ENCODE results near the gene MUSTN1. TPM values are rescaled to one million over a fixed set of nuclear protein-coding genes. Genes with fewer than 3 reads are reported as not detected.

MUSTN1 gene
- total and polyA plus RNA-seq, 2 experiments from 2014 or later, result not detected

DNA sequence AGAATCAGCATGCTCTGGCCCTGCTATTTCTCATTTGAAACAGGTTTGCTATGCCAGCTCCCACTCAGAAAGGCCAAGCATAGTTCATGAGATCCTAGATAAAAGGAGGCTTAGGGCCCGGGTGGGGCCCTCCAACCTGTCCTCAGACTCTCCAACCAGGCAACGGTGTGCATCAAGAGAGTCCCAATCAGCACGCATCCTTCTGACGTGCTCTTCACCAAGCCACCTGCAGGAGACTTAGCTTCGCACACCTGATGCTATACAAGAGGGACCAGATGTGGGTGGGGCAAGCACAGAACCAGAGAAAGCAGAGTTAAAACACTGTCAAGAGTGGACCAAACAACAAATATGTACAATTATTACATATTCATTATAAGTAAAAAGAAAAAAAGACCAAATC is 45.2 kb upstream of the MUSTN1 start:
- no peaks in the 10 kb centered on the region for H3K9me2 ChIP-seq (ENCODE audit: insufficient read depth)
- H3K4me2 ChIP-seq (ENCODE audit: unreplicated experiment), result no peak overlapping the region
- H2AFZ ChIP-seq, result no peak overlapping the region
- H3K4me3 ChIP-seq, result no peak overlapping the region
- in situ Hi-C loops (cut with MboI), result no loop called here
- H3K4me1 ChIP-seq (ENCODE audit: insufficient read depth), result no peaks in the 10 kb centered on the region
- no peak overlapping the region for H3K9ac ChIP-seq
- no peaks in the 10 kb centered on the region for H4K20me1 ChIP-seq (ENCODE audit: insufficient read depth)
- no peak for DNase-seq
- TF ChIP-seq EZH2 (IDR thresholded peaks at IDR 0.05; ENCODE audit: insufficient read depth, poor library complexity, severe bottlenecking) (no peak), EZH2phosphoT487 (IDR thresholded peaks at IDR 0.05; ENCODE audit: insufficient read depth, low read depth) (no peak)
- no peak overlapping the region for H3K27ac ChIP-seq
- 0 out of 2 replicates have a peak, but pooled peaks cover 8% of the 10 kb centered on the region for H3K79me2 ChIP-seq (ENCODE audit: insufficient read depth)
- no peaks in the 10 kb centered on the region for H3K27me3 ChIP-seq (replicated peaks; ENCODE audit: insufficient read depth)
- H3K9me3 ChIP-seq (ENCODE audit: low read depth), result no peaks in the 10 kb centered on the region
- H3K36me3 ChIP-seq (ENCODE audit: low read depth), result no peaks in the 10 kb centered on the region
- WGBS, 2 experiments (ENCODE audit: low coverage in 1 of 2, low lambda C conversion rate in 2 of 2, missing lambda C conversion rate in 2 of 2), result 90 to 95% methylated on average over 5 of the region's 5 CpGs
- no peaks in the 10 kb centered on the region for H3F3A ChIP-seq (ENCODE audit: insufficient read depth)

DNA sequence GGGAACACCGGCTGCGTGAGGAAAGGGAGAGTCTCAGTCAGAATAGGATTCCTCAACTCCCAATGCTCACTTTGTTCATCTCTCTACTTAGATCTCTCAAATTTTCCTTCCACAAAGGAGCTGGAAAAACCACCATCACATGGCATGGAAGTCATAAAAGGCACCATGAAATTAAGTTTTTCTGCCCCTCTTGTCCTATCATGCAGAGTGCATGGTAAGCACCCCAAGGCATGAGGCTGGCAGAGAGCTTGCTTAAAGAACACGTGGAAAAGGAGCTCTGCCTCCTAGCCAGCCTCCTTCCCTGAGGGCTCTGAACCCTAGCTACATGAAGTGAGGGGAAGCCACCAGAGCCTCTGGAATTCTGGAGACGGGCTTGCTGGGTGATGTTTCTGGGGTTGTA is 44.8 kb upstream of the MUSTN1 start:
- H3K79me2 ChIP-seq (ENCODE audit: insufficient read depth), result 0 out of 2 replicates have a peak, but pooled peaks cover 8% of the 10 kb centered on the region
- TF ChIP-seq EZH2phosphoT487 (IDR thresholded peaks at IDR 0.05; ENCODE audit: insufficient read depth, low read depth) (no peak), EZH2 (IDR thresholded peaks at IDR 0.05; ENCODE audit: insufficient read depth, poor library complexity, severe bottlenecking) (no peak)
- H3K36me3 ChIP-seq (ENCODE audit: low read depth), result no peaks in the 10 kb centered on the region
- no peaks in the 10 kb centered on the region for H3K9me3 ChIP-seq (ENCODE audit: low read depth)
- DNase-seq, result no peak
- no peaks in the 10 kb centered on the region for H3K27me3 ChIP-seq (replicated peaks; ENCODE audit: insufficient read depth)
- H3K9ac ChIP-seq, result no peak overlapping the region
- WGBS, 2 experiments (ENCODE audit: low coverage in 1 of 2, low lambda C conversion rate in 2 of 2, missing lambda C conversion rate in 2 of 2), result 97 to 98% methylated on average over 4 of the region's 4 CpGs
- no peaks in the 10 kb centered on the region for H3F3A ChIP-seq (ENCODE audit: insufficient read depth)
- H3K4me2 ChIP-seq (ENCODE audit: unreplicated experiment), result no peak overlapping the region
- no peak overlapping the region for H3K4me3 ChIP-seq
- H2AFZ ChIP-seq, result no peak overlapping the region
- H3K9me2 ChIP-seq (ENCODE audit: insufficient read depth), result no peaks in the 10 kb centered on the region
- in situ Hi-C loops (cut with MboI), result no loop called here
- no peaks in the 10 kb centered on the region for H4K20me1 ChIP-seq (ENCODE audit: insufficient read depth)
- H3K27ac ChIP-seq, result no peak overlapping the region
- no peaks in the 10 kb centered on the region for H3K4me1 ChIP-seq (ENCODE audit: insufficient read depth)

DNA sequence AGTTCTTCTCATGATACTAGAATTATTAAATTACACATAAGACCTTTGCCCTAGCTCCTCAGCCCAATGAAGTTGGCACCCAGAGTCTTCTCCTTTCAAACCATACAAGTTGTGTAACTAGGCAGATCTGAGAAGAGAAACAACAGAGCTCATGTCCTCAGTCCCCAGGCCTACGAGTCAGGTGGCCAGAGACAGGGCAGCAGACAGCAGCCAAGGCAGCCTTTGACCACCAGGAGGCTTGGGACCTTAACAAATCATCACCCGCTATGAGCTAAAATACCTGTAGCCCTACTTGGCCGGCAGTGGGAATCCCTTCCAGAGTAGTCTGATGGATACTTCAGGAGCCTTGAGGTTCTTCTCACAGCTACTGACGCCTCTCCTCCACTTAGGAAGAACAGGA is 44.3 kb upstream of the MUSTN1 start:
- Histone ChIP-seq H2AFZ (no peak overlapping the region), H4K20me1 (ENCODE audit: insufficient read depth) (no peaks in the 10 kb centered on the region), H3K4me3 (no peak overlapping the region), H3K9ac (no peak overlapping the region), H3F3A (ENCODE audit: insufficient read depth) (no peaks in the 10 kb centered on the region), H3K4me1 (ENCODE audit: insufficient read depth) (no peaks in the 10 kb centered on the region), H3K27ac (no peak overlapping the region), H3K36me3 (ENCODE audit: low read depth) (no peaks in the 10 kb centered on the region), H3K79me2 (ENCODE audit: insufficient read depth) (0 out of 2 replicates have a peak, but pooled peaks cover 8% of the 10 kb centered on the region), H3K4me2 (ENCODE audit: unreplicated experiment) (no peak overlapping the region), H3K9me2 (ENCODE audit: insufficient read depth) (no peaks in the 10 kb centered on the region), H3K27me3 (replicated peaks; ENCODE audit: insufficient read depth) (no peaks in the 10 kb centered on the region), H3K9me3 (ENCODE audit: low read depth) (no peaks in the 10 kb centered on the region)
- 95 to 99% methylated on average over 4 of the region's 4 CpGs for WGBS, 2 experiments (ENCODE audit: low coverage in 1 of 2, low lambda C conversion rate in 2 of 2, missing lambda C conversion rate in 2 of 2)
- TF ChIP-seq EZH2phosphoT487 (IDR thresholded peaks at IDR 0.05; ENCODE audit: insufficient read depth, low read depth) (no peak), EZH2 (IDR thresholded peaks at IDR 0.05; ENCODE audit: insufficient read depth, poor library complexity, severe bottlenecking) (no peak)
- no peak for DNase-seq
- in situ Hi-C loops (cut with MboI), result no loop called here

DNA sequence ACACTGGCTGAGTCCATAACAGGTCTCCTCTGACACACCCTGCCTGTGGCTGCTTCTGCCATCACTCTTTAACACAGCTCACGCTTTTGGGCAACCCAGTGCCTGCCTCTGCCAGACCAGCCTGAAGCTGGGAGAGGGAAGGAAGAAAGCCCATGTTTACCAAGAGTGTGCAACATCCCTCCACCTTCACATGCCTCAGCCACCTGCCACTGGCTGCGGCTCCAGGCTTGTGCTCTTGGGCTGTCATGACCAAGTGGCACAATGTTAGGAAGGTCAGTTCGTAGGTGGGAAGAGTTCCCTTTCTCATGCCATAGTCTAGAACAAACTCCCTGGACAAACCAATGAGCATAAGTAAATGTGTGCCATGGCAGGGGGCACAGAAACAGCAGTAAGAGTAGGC is 42.3 kb upstream of the MUSTN1 start:
- Histone ChIP-seq H3K4me2 (ENCODE audit: unreplicated experiment) (no peak overlapping the region), H3K4me3 (no peak overlapping the region), H3K9ac (no peak overlapping the region), H2AFZ (no peak overlapping the region), H3K27ac (no peak overlapping the region), H3K9me3 (ENCODE audit: low read depth) (no peaks in the 10 kb centered on the region), H3K4me1 (ENCODE audit: insufficient read depth) (no peaks in the 10 kb centered on the region), H3K36me3 (ENCODE audit: low read depth) (no peaks in the 10 kb centered on the region), H3F3A (ENCODE audit: insufficient read depth) (no peaks in the 10 kb centered on the region), H3K79me2 (ENCODE audit: insufficient read depth) (peaks cover 11% of the 10 kb centered on the region; the same call in 1 of the 2 replicates), H3K9me2 (ENCODE audit: insufficient read depth) (no peaks in the 10 kb centered on the region), H3K27me3 (replicated peaks; ENCODE audit: insufficient read depth) (no peaks in the 10 kb centered on the region), H4K20me1 (ENCODE audit: insufficient read depth) (no peaks in the 10 kb centered on the region)
- DNase-seq, result no peak
- TF ChIP-seq EZH2phosphoT487 (IDR thresholded peaks at IDR 0.05; ENCODE audit: insufficient read depth, low read depth) (no peak), EZH2 (IDR thresholded peaks at IDR 0.05; ENCODE audit: insufficient read depth, poor library complexity, severe bottlenecking) (no peak)
- WGBS, 2 experiments (ENCODE audit: low coverage in 1 of 2, low lambda C conversion rate in 2 of 2, missing lambda C conversion rate in 2 of 2), result 91 to 93% methylated on average over 3 of the region's 3 CpGs
- in situ Hi-C loops (cut with MboI), result no loop called here
